ENCODE results near the gene GABRG3. TPM values are rescaled to one million over a fixed set of nuclear protein-coding genes. Genes with fewer than 3 reads are reported as not detected.

GABRG3 gene
- total and polyA plus RNA-seq, 9 of the 15 experiments (the other 6 are each of a cell fraction or from before 2014, with no cell fraction given) = 4.0 to 15.1 (median 11.2) TPM

DNA sequence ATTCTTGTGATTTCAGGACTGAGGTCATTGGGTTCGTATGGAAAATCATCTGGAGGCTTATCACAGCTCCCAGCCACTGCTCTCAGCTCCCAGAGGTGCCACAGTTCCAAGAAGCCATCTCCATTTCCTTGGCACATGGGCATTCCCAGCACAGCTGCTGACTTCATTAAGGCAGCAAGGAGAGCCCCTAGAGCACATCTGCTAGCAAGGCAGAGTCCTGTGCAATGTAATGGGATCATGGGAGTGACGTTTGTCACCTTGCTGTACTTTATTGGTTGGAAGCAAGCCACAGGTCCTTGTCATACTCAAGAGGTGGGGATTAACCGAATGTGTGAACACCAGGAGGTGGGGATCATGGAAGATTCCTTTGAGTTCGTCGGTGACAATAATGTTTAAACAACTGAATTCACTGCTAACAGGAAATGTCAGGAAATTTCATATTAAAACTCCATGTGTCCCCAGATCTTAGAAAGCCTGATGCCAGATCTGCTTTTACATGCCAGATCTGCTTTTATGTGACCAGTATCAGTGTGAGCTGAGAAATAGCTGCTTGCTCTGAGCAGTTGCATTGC lies 148.8 kb downstream of the GABRG3 start (continued):
- TF ChIP-seq, protein P1, sequence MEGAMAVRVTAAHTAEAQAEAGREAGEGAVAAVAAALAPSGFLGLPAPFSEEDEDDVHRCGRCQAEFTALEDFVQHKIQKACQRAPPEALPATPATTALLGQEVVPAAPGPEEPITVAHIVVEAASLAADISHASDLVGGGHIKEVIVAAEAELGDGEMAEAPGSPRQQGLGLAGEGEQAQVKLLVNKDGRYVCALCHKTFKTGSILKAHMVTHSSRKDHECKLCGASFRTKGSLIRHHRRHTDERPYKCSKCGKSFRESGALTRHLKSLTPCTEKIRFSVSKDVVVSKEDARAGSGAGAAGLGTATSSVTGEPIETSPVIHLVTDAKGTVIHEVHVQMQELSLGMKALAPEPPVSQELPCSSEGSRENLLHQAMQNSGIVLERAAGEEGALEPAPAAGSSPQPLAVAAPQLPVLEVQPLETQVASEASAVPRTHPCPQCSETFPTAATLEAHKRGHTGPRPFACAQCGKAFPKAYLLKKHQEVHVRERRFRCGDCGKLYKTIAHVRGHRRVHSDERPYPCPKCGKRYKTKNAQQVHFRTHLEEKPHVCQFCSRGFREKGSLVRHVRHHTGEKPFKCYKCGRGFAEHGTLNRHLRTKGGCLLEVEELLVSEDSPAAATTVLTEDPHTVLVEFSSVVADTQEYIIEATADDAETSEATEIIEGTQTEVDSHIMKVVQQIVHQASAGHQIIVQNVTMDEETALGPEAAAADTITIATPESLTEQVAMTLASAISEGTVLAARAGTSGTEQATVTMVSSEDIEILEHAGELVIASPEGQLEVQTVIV (CRISPR knock-in tag; IDR thresholded peaks at IDR 0.05; ENCODE audit: borderline replicate concordance) = no peak
- TF ChIP-seq TCF3 (CRISPR knock-in tag; IDR thresholded peaks at IDR 0.05) (0 out of 2 replicates have a peak, but pooled peaks have one; percentile 25), TRIM24 (IDR thresholded peaks at IDR 0.05) (no peak), MEIS2 (IDR thresholded peaks at IDR 0.05; ENCODE audit: partially characterized antibody) (no peak), ZNF695 (CRISPR knock-in tag; IDR thresholded peaks at IDR 0.05) (no peak), ESRRB (CRISPR knock-in tag; IDR thresholded peaks at IDR 0.05; ENCODE audit: borderline replicate concordance) (no peak), BDP1 (IDR thresholded peaks at IDR 0.05; ENCODE audit: insufficient read depth, insufficient read length) (no peak)
- TF ChIP-seq, protein P2, sequence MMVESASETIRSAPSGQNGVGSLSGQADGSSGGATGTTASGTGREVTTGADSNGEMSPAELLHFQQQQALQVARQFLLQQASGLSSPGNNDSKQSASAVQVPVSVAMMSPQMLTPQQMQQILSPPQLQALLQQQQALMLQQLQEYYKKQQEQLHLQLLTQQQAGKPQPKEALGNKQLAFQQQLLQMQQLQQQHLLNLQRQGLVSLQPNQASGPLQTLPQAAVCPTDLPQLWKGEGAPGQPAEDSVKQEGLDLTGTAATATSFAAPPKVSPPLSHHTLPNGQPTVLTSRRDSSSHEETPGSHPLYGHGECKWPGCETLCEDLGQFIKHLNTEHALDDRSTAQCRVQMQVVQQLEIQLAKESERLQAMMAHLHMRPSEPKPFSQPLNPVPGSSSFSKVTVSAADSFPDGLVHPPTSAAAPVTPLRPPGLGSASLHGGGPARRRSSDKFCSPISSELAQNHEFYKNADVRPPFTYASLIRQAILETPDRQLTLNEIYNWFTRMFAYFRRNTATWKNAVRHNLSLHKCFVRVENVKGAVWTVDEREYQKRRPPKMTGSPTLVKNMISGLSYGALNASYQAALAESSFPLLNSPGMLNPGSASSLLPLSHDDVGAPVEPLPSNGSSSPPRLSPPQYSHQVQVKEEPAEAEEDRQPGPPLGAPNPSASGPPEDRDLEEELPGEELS (CRISPR knock-in tag; IDR thresholded peaks at IDR 0.05; ENCODE audit: borderline replicate concordance) = no peak
- TF ChIP-seq, protein P3, sequence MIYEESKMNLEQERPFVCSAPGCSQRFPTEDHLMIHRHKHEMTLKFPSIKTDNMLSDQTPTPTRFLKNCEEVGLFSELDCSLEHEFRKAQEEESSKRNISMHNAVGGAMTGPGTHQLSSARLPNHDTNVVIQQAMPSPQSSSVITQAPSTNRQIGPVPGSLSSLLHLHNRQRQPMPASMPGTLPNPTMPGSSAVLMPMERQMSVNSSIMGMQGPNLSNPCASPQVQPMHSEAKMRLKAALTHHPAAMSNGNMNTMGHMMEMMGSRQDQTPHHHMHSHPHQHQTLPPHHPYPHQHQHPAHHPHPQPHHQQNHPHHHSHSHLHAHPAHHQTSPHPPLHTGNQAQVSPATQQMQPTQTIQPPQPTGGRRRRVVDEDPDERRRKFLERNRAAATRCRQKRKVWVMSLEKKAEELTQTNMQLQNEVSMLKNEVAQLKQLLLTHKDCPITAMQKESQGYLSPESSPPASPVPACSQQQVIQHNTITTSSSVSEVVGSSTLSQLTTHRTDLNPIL (CRISPR knock-in tag; IDR thresholded peaks at IDR 0.05) = no peak
- TF ChIP-seq, protein P4, sequence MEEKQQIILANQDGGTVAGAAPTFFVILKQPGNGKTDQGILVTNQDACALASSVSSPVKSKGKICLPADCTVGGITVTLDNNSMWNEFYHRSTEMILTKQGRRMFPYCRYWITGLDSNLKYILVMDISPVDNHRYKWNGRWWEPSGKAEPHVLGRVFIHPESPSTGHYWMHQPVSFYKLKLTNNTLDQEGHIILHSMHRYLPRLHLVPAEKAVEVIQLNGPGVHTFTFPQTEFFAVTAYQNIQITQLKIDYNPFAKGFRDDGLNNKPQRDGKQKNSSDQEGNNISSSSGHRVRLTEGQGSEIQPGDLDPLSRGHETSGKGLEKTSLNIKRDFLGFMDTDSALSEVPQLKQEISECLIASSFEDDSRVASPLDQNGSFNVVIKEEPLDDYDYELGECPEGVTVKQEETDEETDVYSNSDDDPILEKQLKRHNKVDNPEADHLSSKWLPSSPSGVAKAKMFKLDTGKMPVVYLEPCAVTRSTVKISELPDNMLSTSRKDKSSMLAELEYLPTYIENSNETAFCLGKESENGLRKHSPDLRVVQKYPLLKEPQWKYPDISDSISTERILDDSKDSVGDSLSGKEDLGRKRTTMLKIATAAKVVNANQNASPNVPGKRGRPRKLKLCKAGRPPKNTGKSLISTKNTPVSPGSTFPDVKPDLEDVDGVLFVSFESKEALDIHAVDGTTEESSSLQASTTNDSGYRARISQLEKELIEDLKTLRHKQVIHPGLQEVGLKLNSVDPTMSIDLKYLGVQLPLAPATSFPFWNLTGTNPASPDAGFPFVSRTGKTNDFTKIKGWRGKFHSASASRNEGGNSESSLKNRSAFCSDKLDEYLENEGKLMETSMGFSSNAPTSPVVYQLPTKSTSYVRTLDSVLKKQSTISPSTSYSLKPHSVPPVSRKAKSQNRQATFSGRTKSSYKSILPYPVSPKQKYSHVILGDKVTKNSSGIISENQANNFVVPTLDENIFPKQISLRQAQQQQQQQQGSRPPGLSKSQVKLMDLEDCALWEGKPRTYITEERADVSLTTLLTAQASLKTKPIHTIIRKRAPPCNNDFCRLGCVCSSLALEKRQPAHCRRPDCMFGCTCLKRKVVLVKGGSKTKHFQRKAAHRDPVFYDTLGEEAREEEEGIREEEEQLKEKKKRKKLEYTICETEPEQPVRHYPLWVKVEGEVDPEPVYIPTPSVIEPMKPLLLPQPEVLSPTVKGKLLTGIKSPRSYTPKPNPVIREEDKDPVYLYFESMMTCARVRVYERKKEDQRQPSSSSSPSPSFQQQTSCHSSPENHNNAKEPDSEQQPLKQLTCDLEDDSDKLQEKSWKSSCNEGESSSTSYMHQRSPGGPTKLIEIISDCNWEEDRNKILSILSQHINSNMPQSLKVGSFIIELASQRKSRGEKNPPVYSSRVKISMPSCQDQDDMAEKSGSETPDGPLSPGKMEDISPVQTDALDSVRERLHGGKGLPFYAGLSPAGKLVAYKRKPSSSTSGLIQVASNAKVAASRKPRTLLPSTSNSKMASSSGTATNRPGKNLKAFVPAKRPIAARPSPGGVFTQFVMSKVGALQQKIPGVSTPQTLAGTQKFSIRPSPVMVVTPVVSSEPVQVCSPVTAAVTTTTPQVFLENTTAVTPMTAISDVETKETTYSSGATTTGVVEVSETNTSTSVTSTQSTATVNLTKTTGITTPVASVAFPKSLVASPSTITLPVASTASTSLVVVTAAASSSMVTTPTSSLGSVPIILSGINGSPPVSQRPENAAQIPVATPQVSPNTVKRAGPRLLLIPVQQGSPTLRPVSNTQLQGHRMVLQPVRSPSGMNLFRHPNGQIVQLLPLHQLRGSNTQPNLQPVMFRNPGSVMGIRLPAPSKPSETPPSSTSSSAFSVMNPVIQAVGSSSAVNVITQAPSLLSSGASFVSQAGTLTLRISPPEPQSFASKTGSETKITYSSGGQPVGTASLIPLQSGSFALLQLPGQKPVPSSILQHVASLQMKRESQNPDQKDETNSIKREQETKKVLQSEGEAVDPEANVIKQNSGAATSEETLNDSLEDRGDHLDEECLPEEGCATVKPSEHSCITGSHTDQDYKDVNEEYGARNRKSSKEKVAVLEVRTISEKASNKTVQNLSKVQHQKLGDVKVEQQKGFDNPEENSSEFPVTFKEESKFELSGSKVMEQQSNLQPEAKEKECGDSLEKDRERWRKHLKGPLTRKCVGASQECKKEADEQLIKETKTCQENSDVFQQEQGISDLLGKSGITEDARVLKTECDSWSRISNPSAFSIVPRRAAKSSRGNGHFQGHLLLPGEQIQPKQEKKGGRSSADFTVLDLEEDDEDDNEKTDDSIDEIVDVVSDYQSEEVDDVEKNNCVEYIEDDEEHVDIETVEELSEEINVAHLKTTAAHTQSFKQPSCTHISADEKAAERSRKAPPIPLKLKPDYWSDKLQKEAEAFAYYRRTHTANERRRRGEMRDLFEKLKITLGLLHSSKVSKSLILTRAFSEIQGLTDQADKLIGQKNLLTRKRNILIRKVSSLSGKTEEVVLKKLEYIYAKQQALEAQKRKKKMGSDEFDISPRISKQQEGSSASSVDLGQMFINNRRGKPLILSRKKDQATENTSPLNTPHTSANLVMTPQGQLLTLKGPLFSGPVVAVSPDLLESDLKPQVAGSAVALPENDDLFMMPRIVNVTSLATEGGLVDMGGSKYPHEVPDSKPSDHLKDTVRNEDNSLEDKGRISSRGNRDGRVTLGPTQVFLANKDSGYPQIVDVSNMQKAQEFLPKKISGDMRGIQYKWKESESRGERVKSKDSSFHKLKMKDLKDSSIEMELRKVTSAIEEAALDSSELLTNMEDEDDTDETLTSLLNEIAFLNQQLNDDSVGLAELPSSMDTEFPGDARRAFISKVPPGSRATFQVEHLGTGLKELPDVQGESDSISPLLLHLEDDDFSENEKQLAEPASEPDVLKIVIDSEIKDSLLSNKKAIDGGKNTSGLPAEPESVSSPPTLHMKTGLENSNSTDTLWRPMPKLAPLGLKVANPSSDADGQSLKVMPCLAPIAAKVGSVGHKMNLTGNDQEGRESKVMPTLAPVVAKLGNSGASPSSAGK (IDR thresholded peaks at IDR 0.05) = 0 out of 2 replicates have a peak, but pooled peaks have one; percentile 23

Measured in K562 (cell line).